SK-N-MC (cell line): ENCODE results near the gene CCDC127.

Experiments
- EZH2 ChIP-seq: fragments of 200-600 bp; sonication (generic); IDR thresholded peaks from one replicate; pipeline ENCODE4 v1.6.1; 2017; ENCODE audit warnings: antibody characterized with exemption
- POLR2AphosphoS5 ChIP-seq: IDR thresholded peaks from 2 replicates; pipeline ENCODE4 v1.6.1; 2012; ENCODE audit warnings: mild to moderate bottlenecking, low read depth, low read length, borderline replicate concordance

GRCh38 chr5:199950-200645 lies 17.9 kb downstream of the CCDC127 start:
- TF ChIP-seq POLR2AphosphoS5 (no peak), EZH2 (no peak)
